H9 (cell line): ENCODE data around the gene FOXO6. TPM values are rescaled to one million over a fixed set of nuclear protein-coding genes. Genes with fewer than 3 reads are reported as not detected.
A peak's percentile ranks its signal among the peaks of the same experiment; 100 is the strongest.

ENCODE experiments used
- DNase-seq: peaks from one replicate; pipeline ENCODE4 v3.0.0-alpha.2; 2017
- H2AFZ ChIP-seq: one replicate; pipeline ENCODE4 v1.6.1; 2013; ENCODE audit warnings: mild to moderate bottlenecking, low read length, control low read depth, moderate library complexity
- H2AK5ac ChIP-seq: 2 replicates; pipeline ENCODE4 v1.6.1; 2013; ENCODE audit warnings: low read length, control low read depth, mixed read lengths; ENCODE audit not compliant: insufficient read length
- H2BK120ac ChIP-seq: one replicate; pipeline ENCODE4 v1.6.1; 2013; ENCODE audit warnings: low read depth, mild to moderate bottlenecking, low read length, control low read depth, inconsistent platforms; ENCODE audit not compliant: poor library complexity, severe bottlenecking
- H2BK12ac ChIP-seq: 2 replicates; pipeline ENCODE4 v1.6.1; 2013; ENCODE audit warnings: low read length, control low read depth, mixed read lengths, low read depth; ENCODE audit not compliant: insufficient read length
- H2BK15ac ChIP-seq: 2 replicates; pipeline ENCODE4 v1.6.1; 2013; ENCODE audit warnings: low read depth, low read length, control low read depth
- H2BK20ac ChIP-seq: one replicate; pipeline ENCODE4 v1.6.1; 2013; ENCODE audit warnings: low read depth, mild to moderate bottlenecking, low read length, control low read depth, inconsistent platforms; ENCODE audit not compliant: poor library complexity, severe bottlenecking
- H2BK5ac ChIP-seq: 2 replicates; pipeline ENCODE4 v1.6.1; 2013; ENCODE audit warnings: low read length, control low read depth, mixed read lengths; ENCODE audit not compliant: insufficient read length
- H3K14ac ChIP-seq: 2 replicates; pipeline ENCODE4 v1.6.1; 2013; ENCODE audit warnings: low read length, control low read depth; ENCODE audit not compliant: insufficient read depth
- H3K18ac ChIP-seq: 2 replicates; pipeline ENCODE4 v1.6.1; 2013; ENCODE audit warnings: low read depth, mild to moderate bottlenecking, mixed read lengths, low read length, control low read depth; ENCODE audit not compliant: insufficient read length
- H3K23ac ChIP-seq: 2 replicates; pipeline ENCODE4 v1.6.1; 2013; ENCODE audit warnings: low read length, control low read depth, mixed read lengths, low read depth; ENCODE audit not compliant: insufficient read length
- H3K23me2 ChIP-seq: 2 replicates; pipeline ENCODE4 v1.6.1; 2013; ENCODE audit warnings: low read depth, mild to moderate bottlenecking, mixed read lengths, low read length, control low read depth; ENCODE audit not compliant: insufficient read length, poor library complexity, severe bottlenecking
- H3K27ac ChIP-seq: 2 replicates; pipeline ENCODE4 v1.5.1; 2013; ENCODE audit warnings: low read length, control low read depth, mixed read lengths, low read depth; ENCODE audit not compliant: insufficient read length
- H3K27me3 ChIP-seq: 2 replicates; pipeline ENCODE4 v1.6.1; 2013; ENCODE audit warnings: low read length, control low read depth, inconsistent platforms; ENCODE audit not compliant: insufficient read depth
- H3K4ac ChIP-seq: 2 replicates; pipeline ENCODE4 v1.6.1; 2013; ENCODE audit warnings: low read depth, mild to moderate bottlenecking, control low read depth, inconsistent platforms, low read length, moderate library complexity
- H3K4me1 ChIP-seq: 2 replicates; pipeline ENCODE4 v1.6.1; 2013; ENCODE audit warnings: low read length, control low read depth, inconsistent platforms; ENCODE audit not compliant: insufficient read depth
- H3K4me2 ChIP-seq: 2 replicates; pipeline ENCODE4 v1.6.1; 2013; ENCODE audit warnings: low read length, control low read depth, mixed read lengths; ENCODE audit not compliant: insufficient read length, insufficient read depth
- H3K56ac ChIP-seq: 2 replicates; pipeline ENCODE4 v1.6.1; 2013; ENCODE audit warnings: low read depth, mild to moderate bottlenecking, mixed read lengths, low read length, control low read depth; ENCODE audit not compliant: insufficient read length
- H3K79me1 ChIP-seq: 2 replicates; pipeline ENCODE4 v1.6.1; 2013; ENCODE audit warnings: low read depth, mild to moderate bottlenecking, moderate library complexity, low read length, control low read depth, inconsistent platforms; ENCODE audit not compliant: insufficient read depth, poor library complexity, severe bottlenecking
- H3K79me2 ChIP-seq: 2 replicates; pipeline ENCODE4 v1.6.1; 2013; ENCODE audit warnings: low read length, control low read depth, inconsistent platforms; ENCODE audit not compliant: insufficient read depth
- H3K9ac ChIP-seq: 2 replicates; pipeline ENCODE4 v1.6.1; 2013; ENCODE audit warnings: low read length, control low read depth, mixed read lengths; ENCODE audit not compliant: insufficient read length; ENCODE audit errors: extremely low read depth
- H3K9me3 ChIP-seq: one replicate; pipeline ENCODE4 v1.6.1; 2013; ENCODE audit warnings: low read depth, low read length, inconsistent platforms; ENCODE audit not compliant: control insufficient read depth
- H3T11ph ChIP-seq: one replicate; pipeline ENCODE4 v1.6.1; 2013; ENCODE audit warnings: mild to moderate bottlenecking, low read length, control low read depth, inconsistent platforms
- H4K20me1 ChIP-seq: one replicate; pipeline ENCODE4 v1.6.1; 2013; ENCODE audit not compliant: control insufficient read depth, insufficient read length, insufficient read depth
- H4K5ac ChIP-seq: 2 replicates; pipeline ENCODE4 v1.6.1; 2013; ENCODE audit warnings: low read depth, mild to moderate bottlenecking, mixed read lengths, low read length, control low read depth; ENCODE audit not compliant: insufficient read length
- H4K8ac ChIP-seq: replicated peaks from 2 replicates; pipeline ENCODE4 v1.6.1; 2013; ENCODE audit warnings: low read length, control low read depth, mixed read lengths, low read depth; ENCODE audit not compliant: insufficient read length
- H4K91ac ChIP-seq: 2 replicates; pipeline ENCODE4 v1.6.1; 2013; ENCODE audit warnings: low read depth, mild to moderate bottlenecking, moderate library complexity, mixed read lengths, low read length, control low read depth; ENCODE audit not compliant: insufficient read length
- H3K27ac Mint-ChIP-seq, 3 experiments: 2 replicates in 2 of 3; 3 replicates in 1 of 3; pipeline ENCODE4 v1.8.0; 2020 to 2021; ENCODE audit warnings: mixed read lengths in 3 of 3, mild to moderate bottlenecking in 1 of 3, moderate library complexity in 1 of 3
- H3K27me3 Mint-ChIP-seq: 2 replicates; pipeline ENCODE4 v1.8.0; 2021; ENCODE audit warnings: low read depth, mild to moderate bottlenecking, moderate library complexity, mixed read lengths
- H3K36me3 Mint-ChIP-seq, 3 experiments: 2 replicates in 2 of 3; 3 replicates in 1 of 3; pipeline ENCODE4 v1.8.0; 2020 to 2021; ENCODE audit warnings: low read depth in 3 of 3, mixed read lengths in 3 of 3; ENCODE audit not compliant: insufficient read depth in 1 of 3
- H3K4me1 Mint-ChIP-seq, 2 experiments: 2 replicates each; pipeline ENCODE4 v1.8.0; 2020; ENCODE audit warnings: mixed read lengths in 2 of 2
- H3K4me3 Mint-ChIP-seq, 2 experiments: 2 replicates in 1 of 2; 3 replicates in 1 of 2; pipeline ENCODE4 v1.8.0; 2020 to 2021; ENCODE audit warnings: mild to moderate bottlenecking in 2 of 2, mixed read lengths in 2 of 2, moderate library complexity in 1 of 2
- H3K9me3 Mint-ChIP-seq, 2 experiments: 2 replicates in 1 of 2; 3 replicates in 1 of 2; pipeline ENCODE4 v1.8.0; 2020; ENCODE audit warnings: mild to moderate bottlenecking in 2 of 2, mixed read lengths in 2 of 2, moderate library complexity in 1 of 2
- CTCF ChIP-seq: fragments of 200-600 bp; sonication (generic); conservative IDR thresholded peaks from 3 replicates; pipeline ENCODE4 v1.8.0; 2021; ENCODE audit warnings: antibody characterized with exemption, mild to moderate bottlenecking
- WGBS: extraction: QIAGEN DNeasy Blood & Tissue Kit; methylation state at CpG from one replicate; pipeline ENCODE4 v1.1.7; 2013; ENCODE audit warnings: missing lambda C conversion rate, low lambda C conversion rate, mixed read lengths; ENCODE audit not compliant: insufficient read length; ENCODE audit errors: extremely low coverage; 5-methylcytosine and 5-hydroxymethylcytosine counted together
- total RNA-seq: library from RNA; stranded (reverse); gene quantifications from 2 replicates; pipeline ENCODE4 v1.2.1, GENCODE V29; 2021

The FOXO6 gene
- total RNA-seq, 1 experiment from 2014 or later = 0.83 TPM

DNA sequence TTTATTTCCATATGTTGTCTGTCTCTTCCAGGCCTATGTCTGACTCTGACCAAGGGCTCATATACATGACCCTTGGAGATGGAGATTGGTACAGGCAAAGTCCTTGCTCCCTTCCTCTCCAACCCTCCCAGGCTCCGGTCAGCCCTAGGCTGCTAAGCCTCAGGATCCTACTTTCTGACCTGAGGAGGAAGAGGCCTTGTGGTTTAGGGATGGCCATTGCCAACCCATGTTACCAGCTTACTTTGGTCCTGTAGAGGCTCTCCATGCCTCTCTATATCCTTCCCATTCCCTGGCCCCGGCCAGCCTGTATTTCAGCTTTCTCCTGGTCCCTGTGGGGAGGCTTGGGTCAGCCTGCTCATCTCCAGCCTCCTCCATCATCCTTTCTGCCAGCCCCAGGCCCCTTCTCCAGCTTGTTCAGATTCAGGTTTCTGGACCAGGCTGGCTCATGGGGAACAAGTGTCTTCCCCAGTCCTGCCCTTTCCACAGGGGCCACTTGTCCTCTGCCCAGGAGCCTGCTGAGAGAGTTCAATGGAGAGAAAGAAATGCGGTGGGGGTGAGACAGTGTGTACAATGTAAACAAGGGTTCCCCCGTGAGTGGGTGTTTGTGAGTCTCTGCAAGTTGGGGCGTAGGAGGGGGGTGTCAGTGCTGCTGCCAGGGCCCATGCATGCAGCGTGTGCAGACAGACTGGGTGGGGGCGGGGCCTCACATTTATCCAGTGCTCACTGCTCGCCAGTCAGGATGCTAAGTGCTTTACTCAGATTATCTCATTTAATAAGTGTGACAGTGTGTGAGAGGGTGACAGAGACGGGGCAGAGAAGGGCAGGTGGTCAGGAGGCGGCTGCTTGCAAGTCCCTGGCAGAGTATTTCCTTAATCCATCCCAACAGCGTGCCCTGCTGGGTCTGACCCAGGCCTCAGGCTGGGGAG is 31.3 kb upstream of the FOXO6 start:
- Histone ChIP-seq H3K27me3 (no peaks in the 10 kb centered on the region), H3K9ac (no peak overlapping the region), H4K8ac (no peak overlapping the region), H4K5ac (no peak overlapping the region), H2BK15ac (no peak overlapping the region), H3K4ac (no peak overlapping the region), H2AFZ (no peak overlapping the region), H3K27ac (no peak overlapping the region), H3K23me2 (no peaks in the 10 kb centered on the region), H4K20me1 (no peaks in the 10 kb centered on the region), H2BK120ac (no peak overlapping the region), H4K91ac (no peak overlapping the region), H3K9me3 (no peaks in the 10 kb centered on the region), H2BK20ac (no peak overlapping the region), H2BK12ac (no peak overlapping the region), H3K4me2 (no peak overlapping the region), H3K56ac (no peak overlapping the region), H3K14ac (no peak overlapping the region), H2AK5ac (no peak overlapping the region), H3K18ac (no peak overlapping the region), H3T11ph (no peak overlapping the region), H3K4me1 (no peaks in the 10 kb centered on the region), H3K79me1 (no peaks in the 10 kb centered on the region), H2BK5ac (no peak overlapping the region), H3K79me2 (no peaks in the 10 kb centered on the region), H3K23ac (no peak overlapping the region)
- H3K4me3 Mint-ChIP-seq = no peak overlapping the region
- H3K27me3 Mint-ChIP-seq = peaks cover 2% of the 10 kb centered on the region
- H3K4me1 Mint-ChIP-seq = peaks cover 9 to 19% of the 10 kb centered on the region in 2 experiments; a peak in 3 of 4 replicates
- no peaks in the 10 kb centered on the region for H3K36me3 Mint-ChIP-seq
- no peak for TF ChIP-seq CTCF
- no peak for DNase-seq
- peaks cover 2 to 3% of the 10 kb centered on the region in 2 experiments; a peak in 2 of 5 replicates for H3K9me3 Mint-ChIP-seq
- no CpG with 5 or more reads among the region's 11 CpGs for WGBS
- peak overlapping the region in 1 of 3 experiments; percentile 12; a peak in 1 of 7 replicates for H3K27ac Mint-ChIP-seq
